ENCODE measurements around the gene DACH2. TPM values are rescaled to one million over a fixed set of nuclear protein-coding genes. Genes with fewer than 3 reads are reported as not detected.

DACH2 gene
- total RNA-seq, 1 donor from 2014 or later, result not detected

DNA sequence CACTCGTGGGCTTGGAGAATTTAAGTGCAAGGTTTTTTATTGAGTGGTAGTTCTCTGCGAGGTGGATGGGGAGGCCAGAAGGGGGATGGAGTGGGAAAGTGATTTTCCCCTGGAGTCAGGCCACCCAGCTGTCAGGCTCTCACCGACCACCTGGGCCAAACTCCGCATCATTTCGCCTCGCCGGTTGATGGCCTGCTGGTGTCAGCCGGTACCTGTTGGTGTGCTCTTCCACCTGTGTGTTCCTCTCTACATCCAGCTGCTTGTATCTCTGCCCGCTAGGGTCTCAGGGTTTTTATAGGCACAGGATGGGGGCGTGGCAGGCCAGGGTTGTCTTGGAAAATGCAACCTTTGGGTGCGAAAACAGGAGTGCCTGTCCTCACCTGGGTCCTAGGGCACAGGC is 200.9 kb downstream of the DACH2 start:
- H3K4me3 Mint-ChIP-seq, result no peak overlapping the region
- no peaks in the 10 kb centered on the region for H3K9me3 Mint-ChIP-seq
- H3K27me3 Mint-ChIP-seq (ENCODE audit: insufficient read depth), result no peaks in the 10 kb centered on the region
- H3K27ac Mint-ChIP-seq, result no peak overlapping the region
- intact Hi-C loops (cut with micrococcal nuclease), result no loop called here
- H3K36me3 Mint-ChIP-seq (ENCODE audit: low read depth), result no peaks in the 10 kb centered on the region
- DNase-seq (ENCODE audit: low spot score), result no peak
- no peaks in the 10 kb centered on the region for H3K4me1 Mint-ChIP-seq (ENCODE audit: low read depth)

DNA sequence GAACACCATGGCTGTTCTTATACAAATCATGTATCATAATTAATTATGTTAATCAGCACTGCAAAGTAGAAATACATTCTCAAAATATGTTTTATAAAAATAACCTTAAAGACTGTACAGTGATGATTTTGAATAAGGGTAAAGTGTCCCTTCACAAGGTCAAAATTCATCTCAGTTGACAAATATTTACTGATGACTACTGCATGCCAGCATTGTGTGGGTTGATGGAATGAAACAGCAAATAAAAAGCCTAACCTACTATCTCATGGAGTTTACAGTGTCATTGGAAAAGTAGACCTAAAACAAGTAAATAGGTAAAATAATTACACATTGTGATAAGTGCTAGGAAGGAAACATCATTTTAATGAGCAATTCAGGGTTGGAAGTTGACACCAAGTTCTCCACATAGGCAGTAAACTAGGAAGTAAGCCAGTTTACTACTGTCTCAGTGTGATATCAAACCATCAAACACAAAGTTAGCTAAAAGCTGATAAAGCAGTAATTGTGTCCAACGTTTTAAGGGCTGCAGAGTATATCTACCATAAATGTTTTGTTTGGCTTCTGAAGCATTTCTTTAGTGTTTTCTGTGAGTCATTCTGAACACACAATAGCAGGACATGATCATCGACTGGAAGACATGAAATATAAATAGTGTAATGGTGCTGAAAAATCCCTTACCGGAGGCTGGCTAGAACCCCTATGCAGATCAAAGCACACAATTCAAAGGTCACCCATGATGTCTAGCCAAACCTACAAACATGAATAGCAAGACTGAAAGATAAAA is 221.8 kb downstream of the DACH2 start:
- no peak overlapping the region for H3K4me3 Mint-ChIP-seq
- H3K9me3 Mint-ChIP-seq, result no peaks in the 10 kb centered on the region
- no peaks in the 10 kb centered on the region for H3K27me3 Mint-ChIP-seq (ENCODE audit: insufficient read depth)
- DNase-seq (ENCODE audit: low spot score), result no peak
- no peaks in the 10 kb centered on the region for H3K4me1 Mint-ChIP-seq (ENCODE audit: low read depth)
- no peak overlapping the region for H3K27ac Mint-ChIP-seq
- no peaks in the 10 kb centered on the region for H3K36me3 Mint-ChIP-seq (ENCODE audit: low read depth)
- intact Hi-C loops (cut with micrococcal nuclease), result no loop called here

DNA sequence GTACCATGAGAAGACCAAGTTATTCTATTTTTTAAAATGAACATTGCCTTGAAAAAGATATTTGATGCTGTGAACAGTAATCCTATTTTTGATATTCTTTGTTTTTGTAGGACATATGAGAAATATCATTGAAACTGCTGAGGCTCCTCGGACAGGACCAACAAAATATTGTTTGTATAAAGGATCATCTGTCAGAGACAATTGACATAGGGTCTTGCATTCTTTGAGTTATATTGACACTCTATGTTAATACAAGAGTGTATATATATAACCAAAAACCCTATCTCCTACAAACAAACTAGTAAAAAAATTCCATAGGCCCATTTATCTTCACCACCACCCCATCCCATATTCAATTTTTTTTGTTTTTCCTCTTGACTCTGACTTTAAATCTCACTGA is 222.7 kb downstream of the DACH2 start:
- DNase-seq (ENCODE audit: low spot score), result no peak
- H3K27ac Mint-ChIP-seq, result no peak overlapping the region
- H3K36me3 Mint-ChIP-seq (ENCODE audit: low read depth), result no peaks in the 10 kb centered on the region
- no peaks in the 10 kb centered on the region for H3K9me3 Mint-ChIP-seq
- no peaks in the 10 kb centered on the region for H3K4me1 Mint-ChIP-seq (ENCODE audit: low read depth)
- H3K4me3 Mint-ChIP-seq, result no peak overlapping the region
- intact Hi-C loops (cut with micrococcal nuclease), result no loop called here
- no peaks in the 10 kb centered on the region for H3K27me3 Mint-ChIP-seq (ENCODE audit: insufficient read depth)

DNA sequence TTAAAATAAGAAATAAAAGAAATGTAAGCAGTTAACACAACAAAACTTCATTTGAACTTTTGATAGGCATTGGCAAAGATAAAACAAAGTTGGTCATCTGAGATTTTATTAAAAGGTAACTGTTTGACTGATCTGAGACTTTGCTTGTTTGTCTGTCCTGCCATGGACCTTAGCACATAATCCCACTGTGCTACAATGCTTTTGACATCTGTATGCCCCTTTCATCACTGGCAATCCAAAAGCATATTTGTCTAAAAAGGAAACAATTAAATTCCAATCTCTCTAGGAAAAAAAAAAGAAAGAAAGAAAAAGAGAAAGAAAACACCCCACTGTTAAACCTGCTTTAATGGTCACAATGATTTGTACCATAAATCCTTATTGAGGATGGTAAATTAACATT is 231.0 kb downstream of the DACH2 start:
- H3K36me3 Mint-ChIP-seq (ENCODE audit: low read depth), result no peaks in the 10 kb centered on the region
- no peak overlapping the region for H3K27ac Mint-ChIP-seq
- intact Hi-C loops (cut with micrococcal nuclease), result no loop called here
- H3K4me3 Mint-ChIP-seq, result no peak overlapping the region
- no peaks in the 10 kb centered on the region for H3K9me3 Mint-ChIP-seq
- no peaks in the 10 kb centered on the region for H3K27me3 Mint-ChIP-seq (ENCODE audit: insufficient read depth)
- DNase-seq (ENCODE audit: low spot score), result no peak
- H3K4me1 Mint-ChIP-seq (ENCODE audit: low read depth), result no peaks in the 10 kb centered on the region

DNA sequence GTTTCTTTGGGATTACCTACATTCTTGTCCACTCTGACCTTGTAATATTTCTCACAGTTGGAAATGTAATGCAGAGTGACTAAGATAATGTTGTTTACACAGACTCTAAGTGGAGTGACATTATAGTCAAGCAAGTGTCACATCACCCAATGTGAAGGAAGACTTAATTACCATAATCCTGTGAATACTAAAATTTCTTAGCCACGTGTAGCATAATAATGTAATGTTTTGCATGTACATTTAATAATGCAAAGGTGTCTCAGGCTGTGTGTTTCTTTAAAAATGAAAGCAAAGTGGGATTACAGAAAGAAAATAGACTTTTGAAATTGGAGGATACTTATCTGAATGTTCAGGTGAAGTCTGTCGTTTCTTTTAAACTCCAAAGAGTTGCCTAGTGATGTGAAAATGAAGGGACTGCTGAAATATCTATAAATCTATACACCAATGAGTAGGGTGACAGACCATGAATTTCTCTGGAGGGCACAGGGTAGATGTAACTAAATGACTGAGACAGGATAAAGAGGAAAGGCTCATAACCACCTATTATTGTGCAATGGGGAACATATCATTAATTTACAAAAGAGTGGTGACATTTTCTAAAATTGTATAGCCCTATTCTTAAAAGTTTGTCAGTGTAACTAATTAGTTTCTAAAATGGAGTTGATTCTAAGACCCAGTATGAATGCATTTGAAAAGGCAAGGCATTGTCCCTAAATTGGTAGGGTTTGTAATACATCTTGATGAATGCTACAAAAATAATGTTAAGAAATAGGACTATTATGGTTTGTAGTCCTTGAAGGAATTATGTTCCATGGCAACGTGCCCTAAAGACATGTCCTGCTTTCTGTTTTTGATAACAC is 235.7 kb downstream of the DACH2 start:
- Mint-ChIP-seq H3K4me1 (ENCODE audit: low read depth) (no peaks in the 10 kb centered on the region), H3K27ac (no peak overlapping the region), H3K9me3 (no peaks in the 10 kb centered on the region), H3K4me3 (no peak overlapping the region), H3K27me3 (ENCODE audit: insufficient read depth) (no peaks in the 10 kb centered on the region), H3K36me3 (ENCODE audit: low read depth) (no peaks in the 10 kb centered on the region)
- intact Hi-C loops (cut with micrococcal nuclease), result no loop called here
- DNase-seq (ENCODE audit: low spot score), result no peak

DNA sequence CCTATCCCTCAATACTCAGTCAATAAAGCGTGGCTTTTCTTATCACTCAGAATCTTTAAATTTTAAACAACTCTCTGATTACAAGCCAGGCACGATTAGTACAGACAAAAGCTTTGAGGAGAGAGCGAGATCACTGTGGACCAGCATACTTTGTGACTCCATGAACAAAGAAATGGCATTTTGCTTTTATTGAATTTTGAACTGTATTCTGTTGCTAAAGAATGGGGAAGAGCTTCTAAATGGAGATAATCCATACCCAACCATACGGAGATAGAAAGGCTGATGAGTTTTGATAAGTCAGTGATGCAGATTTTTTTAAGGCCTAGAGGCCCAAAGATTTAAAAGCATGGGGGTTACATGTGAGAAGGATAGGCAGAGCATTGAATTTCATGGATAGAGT is 259.1 kb downstream of the DACH2 start:
- Mint-ChIP-seq H3K36me3 (ENCODE audit: low read depth) (no peaks in the 10 kb centered on the region), H3K4me3 (no peak overlapping the region), H3K27me3 (ENCODE audit: insufficient read depth) (no peaks in the 10 kb centered on the region), H3K27ac (no peak overlapping the region), H3K4me1 (ENCODE audit: low read depth) (no peaks in the 10 kb centered on the region), H3K9me3 (no peaks in the 10 kb centered on the region)
- intact Hi-C loops (cut with micrococcal nuclease), result no loop called here
- no peak for DNase-seq (ENCODE audit: low spot score)

DNA sequence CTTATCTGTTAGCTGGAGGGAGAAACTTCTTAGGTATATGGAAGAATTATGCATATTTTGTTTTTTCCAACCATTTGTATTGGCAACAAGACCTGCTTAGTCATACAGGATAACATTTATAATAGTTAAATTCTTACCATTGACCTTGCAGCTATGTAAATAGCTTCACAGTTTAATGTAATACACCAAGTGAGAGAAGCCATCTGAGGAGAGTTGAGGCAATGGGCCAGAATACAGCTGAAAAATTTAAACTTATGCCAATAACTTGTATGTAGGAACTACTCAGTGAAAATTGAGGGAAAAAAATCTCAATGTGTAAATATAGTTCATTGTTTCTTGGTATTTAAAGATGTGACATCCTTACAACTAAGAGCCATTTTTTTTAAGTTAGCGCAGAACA is 273.5 kb downstream of the DACH2 start:
- H3K9me3 Mint-ChIP-seq, result no peaks in the 10 kb centered on the region
- no peak overlapping the region for H3K27ac Mint-ChIP-seq
- H3K4me3 Mint-ChIP-seq, result no peak overlapping the region
- H3K27me3 Mint-ChIP-seq (ENCODE audit: insufficient read depth), result no peaks in the 10 kb centered on the region
- no peaks in the 10 kb centered on the region for H3K36me3 Mint-ChIP-seq (ENCODE audit: low read depth)
- no peaks in the 10 kb centered on the region for H3K4me1 Mint-ChIP-seq (ENCODE audit: low read depth)
- DNase-seq (ENCODE audit: low spot score), result no peak
- intact Hi-C loops (cut with micrococcal nuclease), result no loop called here

DNA sequence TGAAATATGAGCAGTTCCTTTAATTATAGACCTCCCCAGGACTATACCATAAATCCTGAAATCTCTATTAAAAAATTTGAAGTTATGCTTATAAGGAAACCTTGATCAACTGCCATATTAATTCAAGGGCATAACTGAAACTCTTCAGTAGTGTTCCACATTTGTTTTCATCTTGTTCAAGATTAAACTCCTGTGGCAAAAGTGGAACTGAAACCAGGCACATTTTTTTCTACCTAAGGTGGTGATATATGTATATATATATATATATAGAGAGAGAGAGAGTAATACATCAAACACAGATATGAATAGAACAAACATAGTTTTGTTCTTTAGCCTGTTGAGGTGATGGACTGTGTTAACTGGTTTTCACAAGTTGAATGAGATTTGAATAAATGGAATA is 287.9 kb downstream of the DACH2 start:
- Mint-ChIP-seq H3K9me3 (no peaks in the 10 kb centered on the region), H3K27me3 (ENCODE audit: insufficient read depth) (no peaks in the 10 kb centered on the region), H3K36me3 (ENCODE audit: low read depth) (no peaks in the 10 kb centered on the region), H3K4me3 (no peak overlapping the region), H3K27ac (no peak overlapping the region), H3K4me1 (ENCODE audit: low read depth) (no peaks in the 10 kb centered on the region)
- DNase-seq (ENCODE audit: low spot score), result no peak
- intact Hi-C loops (cut with micrococcal nuclease), result no loop called here

DNA sequence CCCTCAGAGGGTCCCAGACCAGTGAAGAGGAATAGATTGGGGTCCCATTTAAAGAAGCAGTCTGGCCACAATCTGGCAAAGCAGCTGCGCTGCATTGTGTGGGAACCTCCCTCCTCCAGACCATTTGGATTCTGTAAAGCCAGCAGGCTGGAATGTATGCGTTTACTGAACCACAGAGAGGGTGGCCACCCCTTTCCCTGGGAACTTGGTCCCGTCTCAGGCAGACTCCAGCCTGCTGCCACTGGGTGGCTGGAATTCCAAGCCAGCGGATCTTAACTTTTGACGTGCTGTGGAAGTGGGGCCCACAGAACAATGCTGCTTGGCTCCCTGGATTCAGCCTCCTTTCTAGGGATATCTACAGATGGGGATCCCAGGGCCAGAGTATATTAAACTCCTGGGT is 307.2 kb downstream of the DACH2 start:
- DNase-seq (ENCODE audit: low spot score), result no peak
- Mint-ChIP-seq H3K9me3 (no peaks in the 10 kb centered on the region), H3K36me3 (ENCODE audit: low read depth) (no peaks in the 10 kb centered on the region), H3K27me3 (ENCODE audit: insufficient read depth) (no peaks in the 10 kb centered on the region), H3K4me3 (no peak overlapping the region), H3K4me1 (ENCODE audit: low read depth) (no peaks in the 10 kb centered on the region), H3K27ac (no peak overlapping the region)
- intact Hi-C loops (cut with micrococcal nuclease), result no loop called here

DNA sequence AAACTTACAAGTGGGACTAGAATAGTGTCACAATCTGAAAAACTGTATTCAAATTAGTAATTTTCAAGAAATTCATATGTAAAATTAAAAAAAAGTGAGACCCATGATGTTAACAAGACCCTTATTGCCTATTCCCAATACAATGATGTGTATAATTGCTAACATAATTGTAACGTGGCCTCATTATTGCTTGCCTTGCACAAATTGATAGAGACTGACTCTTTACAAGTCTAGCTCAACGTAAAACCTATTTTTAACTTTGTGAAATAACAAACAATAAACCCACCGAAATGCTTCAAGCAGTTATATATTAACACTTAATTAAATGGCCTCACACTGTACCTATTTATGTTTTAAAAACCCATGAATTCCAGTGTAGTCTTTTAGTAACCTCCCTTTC is 312.5 kb downstream of the DACH2 start:
- H3K27me3 Mint-ChIP-seq (ENCODE audit: insufficient read depth), result no peaks in the 10 kb centered on the region
- intact Hi-C loops (cut with micrococcal nuclease), result no loop called here
- no peaks in the 10 kb centered on the region for H3K9me3 Mint-ChIP-seq
- H3K27ac Mint-ChIP-seq, result no peak overlapping the region
- H3K4me1 Mint-ChIP-seq (ENCODE audit: low read depth), result no peaks in the 10 kb centered on the region
- DNase-seq (ENCODE audit: low spot score), result no peak
- H3K4me3 Mint-ChIP-seq, result no peak overlapping the region
- no peaks in the 10 kb centered on the region for H3K36me3 Mint-ChIP-seq (ENCODE audit: low read depth)

DNA sequence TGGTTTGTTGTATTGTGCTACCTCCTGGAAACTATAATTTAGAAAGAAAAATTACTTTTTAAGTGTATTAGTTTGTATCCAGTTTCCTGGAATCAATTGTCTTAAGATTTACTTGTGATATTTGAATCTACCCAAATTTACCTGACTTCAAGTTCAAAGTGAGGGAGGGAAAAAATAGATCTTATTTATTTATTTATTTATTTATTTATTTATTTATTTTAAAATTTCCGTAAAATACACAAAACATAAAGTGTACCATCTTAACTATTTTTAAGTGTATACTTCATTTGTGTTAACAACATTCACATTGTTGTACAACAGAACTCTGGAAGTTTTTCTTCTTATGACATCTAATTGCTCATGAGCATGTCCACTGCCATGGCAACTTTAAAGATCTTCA is 356.0 kb downstream of the DACH2 start:
- no peaks in the 10 kb centered on the region for H3K36me3 Mint-ChIP-seq (ENCODE audit: low read depth)
- H3K9me3 Mint-ChIP-seq, result no peaks in the 10 kb centered on the region
- no peak for DNase-seq (ENCODE audit: low spot score)
- no peak overlapping the region for H3K27ac Mint-ChIP-seq
- intact Hi-C loops (cut with micrococcal nuclease), result no loop called here
- no peak overlapping the region for H3K4me3 Mint-ChIP-seq
- H3K4me1 Mint-ChIP-seq (ENCODE audit: low read depth), result no peaks in the 10 kb centered on the region
- no peaks in the 10 kb centered on the region for H3K27me3 Mint-ChIP-seq (ENCODE audit: insufficient read depth)

DNA sequence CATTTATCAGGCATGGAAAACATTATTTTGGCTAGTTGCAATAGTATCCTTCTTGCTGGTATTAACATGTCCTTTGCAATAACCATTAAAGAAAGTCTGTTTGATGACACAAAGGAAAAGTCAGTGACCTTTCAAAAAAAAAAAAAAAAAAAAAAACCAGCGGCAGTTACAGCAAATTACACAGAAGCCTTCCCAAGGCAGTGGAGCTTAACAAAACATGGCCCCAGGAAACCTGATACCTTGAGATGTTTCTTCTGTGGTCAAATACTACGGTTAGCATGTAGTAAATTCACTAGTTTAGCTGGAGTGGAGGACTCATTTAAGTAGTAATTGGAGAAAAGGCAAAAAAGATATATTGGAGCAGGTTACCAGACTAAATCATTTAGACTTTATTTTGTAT is 359.1 kb downstream of the DACH2 start:
- Mint-ChIP-seq H3K27me3 (ENCODE audit: insufficient read depth) (no peaks in the 10 kb centered on the region), H3K9me3 (no peaks in the 10 kb centered on the region), H3K36me3 (ENCODE audit: low read depth) (no peaks in the 10 kb centered on the region), H3K4me1 (ENCODE audit: low read depth) (no peaks in the 10 kb centered on the region), H3K4me3 (no peak overlapping the region), H3K27ac (no peak overlapping the region)
- no peak for DNase-seq (ENCODE audit: low spot score)
- intact Hi-C loops (cut with micrococcal nuclease), result no loop called here

DNA sequence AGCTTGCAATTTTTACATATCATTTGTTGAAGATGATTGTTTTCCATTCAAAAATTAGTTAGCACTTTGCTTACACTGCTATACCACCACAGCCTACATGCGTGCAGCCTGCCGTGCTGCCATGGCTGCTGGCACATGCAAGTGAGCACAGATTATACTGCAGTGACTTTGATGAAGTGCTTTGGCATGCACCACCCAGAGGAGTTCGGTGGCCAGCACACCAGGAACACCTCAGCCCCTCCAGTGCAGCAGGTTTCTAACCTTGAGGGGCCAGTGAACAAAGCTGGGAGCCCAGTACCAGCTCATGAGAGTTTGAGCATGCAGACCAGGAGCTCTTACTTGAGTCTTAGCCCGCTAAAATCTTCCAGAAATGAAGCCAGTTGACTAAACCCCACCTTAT is 431.5 kb downstream of the DACH2 start:
- no peaks in the 10 kb centered on the region for H3K4me1 Mint-ChIP-seq (ENCODE audit: low read depth)

More for the DNA sequence above, 431.5 kb downstream of the DACH2 start:
- intact Hi-C loops (cut with micrococcal nuclease), result no loop called here
- no peak for DNase-seq (ENCODE audit: low spot score)
- Mint-ChIP-seq H3K4me3 (no peak overlapping the region), H3K36me3 (ENCODE audit: low read depth) (no peaks in the 10 kb centered on the region), H3K27me3 (ENCODE audit: insufficient read depth) (no peaks in the 10 kb centered on the region), H3K9me3 (peaks cover 3% of the 10 kb centered on the region), H3K27ac (no peak overlapping the region)

Data from activated T-helper 1 cell treated with anti-CD3 and anti-CD28 coated beads, Interleukin-12 subunit alpha, Interleukin-12 subunit beta, Interleukin-2, Interleukin-4 antibody, amounts not matched to agents 30 ng/mL and 10 ng/mL and 1 ng/mL, durations not matched to agents 14 hours and 24 hours and 36 hours (primary cell).